Measurements from ENCODE around the gene OR2M5.

The OR2M5 gene

GRCh38 chr1:248164031-248164430, 19.1 kb downstream of the OR2M5 start:
- Histone ChIP-seq H3K4me1 (ENCODE audit: control insufficient read depth, insufficient read depth, low read length) (no peaks in the 10 kb centered on the region), H3K36me3 (ENCODE audit: control insufficient read depth, insufficient read depth, low read length) (no peaks in the 10 kb centered on the region), H3K27ac (ENCODE audit: low read depth, low read length) (no peak overlapping the region)

GRCh38 chr1:248165186-248165585, 20.2 kb downstream of the OR2M5 start:
- Histone ChIP-seq H3K9ac (ENCODE audit: low read length) (no peak overlapping the region), H3K4me1 (ENCODE audit: control insufficient read depth, insufficient read depth, low read length) (no peaks in the 10 kb centered on the region), H3K27me3 (ENCODE audit: control insufficient read depth, insufficient read depth, low read length) (no peaks in the 10 kb centered on the region), H3K4me3 (ENCODE audit: low read length) (no peak overlapping the region), H3K27ac (ENCODE audit: low read depth, low read length) (no peak overlapping the region), H3K36me3 (ENCODE audit: control insufficient read depth, insufficient read depth, low read length) (no peaks in the 10 kb centered on the region)

More at GRCh38 chr1:248164031-248164430, 19.1 kb downstream of the OR2M5 start:
- no peak overlapping the region for H3K4me3 ChIP-seq (ENCODE audit: low read length)
- H3K27me3 ChIP-seq (ENCODE audit: control insufficient read depth, insufficient read depth, low read length) = no peaks in the 10 kb centered on the region
- H3K9ac ChIP-seq (ENCODE audit: low read length) = no peak overlapping the region

GRCh38 chr1:248174521-248174920, 29.6 kb downstream of the OR2M5 start, which contains the start of gene OR2M2:
TSS of gene OR2M2 (plus strand) at chr1:248174821. CDS start at chr1:248179986, 5,165 bp downstream.
- Histone ChIP-seq H3K9ac (ENCODE audit: low read length) (no peak within 1 kb of the TSS), H3K27ac (ENCODE audit: low read depth, low read length) (no peak within 1 kb of the TSS), H3K36me3 (ENCODE audit: control insufficient read depth, insufficient read depth, low read length) (no peaks in the 10 kb centered on the region), H3K4me3 (ENCODE audit: low read length) (no peak within 1 kb of the TSS), H3K27me3 (ENCODE audit: control insufficient read depth, insufficient read depth, low read length) (no peaks in the 10 kb centered on the region), H3K4me1 (ENCODE audit: control insufficient read depth, insufficient read depth, low read length) (no peaks in the 10 kb centered on the region)

- Histone ChIP-seq H3K27me3 (ENCODE audit: control insufficient read depth, insufficient read depth, low read length) (no peaks in the 10 kb centered on the region), H3K9ac (ENCODE audit: low read length) (no peak overlapping the region), H3K27ac (ENCODE audit: low read depth, low read length) (no peak overlapping the region), H3K4me1 (ENCODE audit: control insufficient read depth, insufficient read depth, low read length) (no peaks in the 10 kb centered on the region), H3K36me3 (ENCODE audit: control insufficient read depth, insufficient read depth, low read length) (no peaks in the 10 kb centered on the region), H3K4me3 (ENCODE audit: low read length) (no peak overlapping the region)
These were observed 39.0 kb downstream of the OR2M5 start for GRCh38 chr1:248183996-248184395.

- no peaks in the 10 kb centered on the region for H3K27me3 ChIP-seq (ENCODE audit: control insufficient read depth, insufficient read depth, low read length)
- no peak overlapping the region for H3K4me3 ChIP-seq (ENCODE audit: low read length)
- H3K27ac ChIP-seq (ENCODE audit: low read depth, low read length) = no peak overlapping the region
- no peaks in the 10 kb centered on the region for H3K36me3 ChIP-seq (ENCODE audit: control insufficient read depth, insufficient read depth, low read length)
- H3K4me1 ChIP-seq (ENCODE audit: control insufficient read depth, insufficient read depth, low read length) = no peaks in the 10 kb centered on the region
- no peak overlapping the region for H3K9ac ChIP-seq (ENCODE audit: low read length)
These were observed 42.4 kb downstream of the OR2M5 start for GRCh38 chr1:248187363-248187762.

GRCh38 chr1:248189026-248189425, 44.1 kb downstream of the OR2M5 start:
- no peak overlapping the region for H3K9ac ChIP-seq (ENCODE audit: low read length)
- no peaks in the 10 kb centered on the region for H3K4me1 ChIP-seq (ENCODE audit: control insufficient read depth, insufficient read depth, low read length)
- no peaks in the 10 kb centered on the region for H3K27me3 ChIP-seq (ENCODE audit: control insufficient read depth, insufficient read depth, low read length)
- H3K36me3 ChIP-seq (ENCODE audit: control insufficient read depth, insufficient read depth, low read length) = no peaks in the 10 kb centered on the region
- no peak overlapping the region for H3K4me3 ChIP-seq (ENCODE audit: low read length)
- H3K27ac ChIP-seq (ENCODE audit: low read depth, low read length) = no peak overlapping the region

- H3K9ac ChIP-seq (ENCODE audit: low read length) = no peak overlapping the region
- H3K27ac ChIP-seq (ENCODE audit: low read depth, low read length) = no peak overlapping the region
- H3K4me1 ChIP-seq (ENCODE audit: control insufficient read depth, insufficient read depth, low read length) = no peaks in the 10 kb centered on the region
- H3K36me3 ChIP-seq (ENCODE audit: control insufficient read depth, insufficient read depth, low read length) = no peaks in the 10 kb centered on the region
- no peaks in the 10 kb centered on the region for H3K27me3 ChIP-seq (ENCODE audit: control insufficient read depth, insufficient read depth, low read length)
- no peak overlapping the region for H3K4me3 ChIP-seq (ENCODE audit: low read length)
These were observed 49.2 kb downstream of the OR2M5 start for GRCh38 chr1:248194117-248194516.
